ENCODE measurements around the gene LVRN. TPM values are rescaled to one million over a fixed set of nuclear protein-coding genes. Genes with fewer than 3 reads are reported as not detected.

The LVRN gene
- polyA plus RNA-seq, 3 donors = not detected

DNA sequence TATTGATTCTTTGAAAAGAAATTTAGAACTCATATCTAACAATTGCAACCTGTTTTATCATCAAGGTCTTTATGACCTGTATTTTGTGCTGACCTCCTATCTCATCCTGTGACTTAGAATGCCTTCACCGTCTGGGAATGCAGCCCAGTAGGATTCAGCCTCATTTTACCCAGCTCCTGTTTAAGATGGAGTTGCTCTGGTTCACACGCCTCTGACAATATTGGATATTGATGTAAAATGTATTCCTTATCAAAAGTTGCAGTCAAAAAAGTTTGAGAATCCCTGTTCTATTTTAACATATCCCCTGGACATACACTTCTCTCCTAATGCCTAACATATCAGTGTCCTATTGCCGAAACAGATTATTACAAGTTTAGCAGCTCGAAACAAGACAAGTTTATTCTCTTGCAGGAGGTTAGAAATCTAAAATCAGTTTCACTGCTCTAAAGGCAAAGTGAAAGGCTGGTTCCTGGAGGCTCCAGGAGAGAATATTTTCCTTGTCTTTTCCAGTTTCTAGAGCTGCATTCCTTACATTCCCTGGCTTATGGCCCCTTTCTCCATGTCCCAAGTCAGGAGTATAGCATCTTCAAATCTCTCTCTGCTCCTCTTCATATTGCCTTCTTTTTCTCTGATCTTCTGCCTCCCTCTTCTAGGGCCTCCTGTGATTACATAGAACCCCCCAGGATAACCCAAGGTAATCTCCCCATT is 31.5 kb upstream of the LVRN start:
- TF ChIP-seq, protein P1, sequence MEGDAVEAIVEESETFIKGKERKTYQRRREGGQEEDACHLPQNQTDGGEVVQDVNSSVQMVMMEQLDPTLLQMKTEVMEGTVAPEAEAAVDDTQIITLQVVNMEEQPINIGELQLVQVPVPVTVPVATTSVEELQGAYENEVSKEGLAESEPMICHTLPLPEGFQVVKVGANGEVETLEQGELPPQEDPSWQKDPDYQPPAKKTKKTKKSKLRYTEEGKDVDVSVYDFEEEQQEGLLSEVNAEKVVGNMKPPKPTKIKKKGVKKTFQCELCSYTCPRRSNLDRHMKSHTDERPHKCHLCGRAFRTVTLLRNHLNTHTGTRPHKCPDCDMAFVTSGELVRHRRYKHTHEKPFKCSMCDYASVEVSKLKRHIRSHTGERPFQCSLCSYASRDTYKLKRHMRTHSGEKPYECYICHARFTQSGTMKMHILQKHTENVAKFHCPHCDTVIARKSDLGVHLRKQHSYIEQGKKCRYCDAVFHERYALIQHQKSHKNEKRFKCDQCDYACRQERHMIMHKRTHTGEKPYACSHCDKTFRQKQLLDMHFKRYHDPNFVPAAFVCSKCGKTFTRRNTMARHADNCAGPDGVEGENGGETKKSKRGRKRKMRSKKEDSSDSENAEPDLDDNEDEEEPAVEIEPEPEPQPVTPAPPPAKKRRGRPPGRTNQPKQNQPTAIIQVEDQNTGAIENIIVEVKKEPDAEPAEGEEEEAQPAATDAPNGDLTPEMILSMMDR (IDR thresholded peaks at IDR 0.05) = no peak
- DNase-seq = no peak
- Histone ChIP-seq H2AFZ (ENCODE audit: insufficient read depth, low read depth, low read length, poor library complexity, severe bottlenecking) (no peak overlapping the region), H3K9me3 (replicated peaks in 1 of 2; ENCODE audit: control insufficient read depth in 1 of 2, insufficient read depth in 1 of 2, low read length in 2 of 2) (no peaks in the 10 kb centered on the region), H3K27me3 (ENCODE audit: control insufficient read depth in 2 of 2, insufficient read depth in 2 of 2, low read length in 2 of 2) (no peaks in the 10 kb centered on the region), H3K4me1 (ENCODE audit: control insufficient read depth in 1 of 2, insufficient read depth in 2 of 2, low read length in 2 of 2) (no peaks in the 10 kb centered on the region), H3K9ac (ENCODE audit: insufficient read depth, low read length, poor library complexity, severe bottlenecking) (no peak overlapping the region), H3K4me2 (replicated peaks; ENCODE audit: extremely low read depth, low read length, poor library complexity, severe bottlenecking) (no peak overlapping the region), H3K36me3 (replicated peaks in 1 of 2; ENCODE audit: control insufficient read depth in 1 of 2, insufficient read depth in 2 of 2, low read length in 2 of 2) (no peaks in the 10 kb centered on the region), H3K79me2 (ENCODE audit: insufficient read depth, low read length) (no peaks in the 10 kb centered on the region), H4K20me1 (ENCODE audit: insufficient read depth, low read length) (no peaks in the 10 kb centered on the region), H3K27ac (ENCODE audit: low read depth in 1 of 2, low read length in 2 of 2) (no peak overlapping the region), H3K4me3 (replicated peaks in 1 of 3; ENCODE audit: low read depth in 2 of 3, low read length in 3 of 3) (no peak overlapping the region)
- H3K4me3 Mint-ChIP-seq = no peak overlapping the region
- H3K9me3 Mint-ChIP-seq = no peaks in the 10 kb centered on the region
- intact Hi-C loops (cut with micrococcal nuclease) = no loop called here
- H3K36me3 Mint-ChIP-seq = no peaks in the 10 kb centered on the region
- no peaks in the 10 kb centered on the region for H3K4me1 Mint-ChIP-seq
- H3K27ac Mint-ChIP-seq = no peak overlapping the region
- no peaks in the 10 kb centered on the region for H3K27me3 Mint-ChIP-seq (ENCODE audit: low read depth in 3 of 3)
- no CpG with 5 or more reads among the region's 4 CpGs for WGBS (ENCODE audit: insufficient coverage)

DNA sequence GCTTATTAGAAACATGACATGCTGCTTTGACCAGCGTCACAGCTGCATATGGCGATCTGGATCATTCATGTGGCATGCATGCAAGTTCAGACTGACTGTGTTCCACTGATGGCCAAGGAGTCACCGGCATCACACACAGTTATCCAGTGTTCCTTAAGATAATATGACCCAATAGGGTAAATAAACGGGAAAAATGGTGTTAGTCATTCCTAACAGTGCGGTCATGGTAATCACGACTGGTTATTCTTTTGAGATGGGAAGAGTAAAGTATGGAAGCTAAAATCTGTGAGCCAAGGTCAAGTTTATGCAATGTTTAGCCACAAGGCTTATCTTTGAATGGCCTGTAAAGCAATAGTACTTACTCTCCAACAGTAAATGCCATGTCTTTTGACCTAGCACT is 29.3 kb upstream of the LVRN start:
- H3K36me3 ChIP-seq (replicated peaks in 1 of 2; ENCODE audit: control insufficient read depth in 1 of 2, insufficient read depth in 2 of 2, low read length in 2 of 2) = no peaks in the 10 kb centered on the region
- H3K79me2 ChIP-seq (ENCODE audit: insufficient read depth, low read length) = no peaks in the 10 kb centered on the region
- H4K20me1 ChIP-seq (ENCODE audit: insufficient read depth, low read length) = no peaks in the 10 kb centered on the region
- intact Hi-C loops (cut with micrococcal nuclease) = no loop called here
- Mint-ChIP-seq H3K36me3 (no peaks in the 10 kb centered on the region), H3K4me3 (no peak overlapping the region), H3K4me1 (no peaks in the 10 kb centered on the region), H3K27ac (no peak overlapping the region), H3K27me3 (ENCODE audit: low read depth in 3 of 3) (peaks cover 0 to 2% (median 0%) of the 10 kb centered on the region in 3 donors), H3K9me3 (no peaks in the 10 kb centered on the region)
- no peak overlapping the region for H3K4me2 ChIP-seq (replicated peaks; ENCODE audit: extremely low read depth, low read length, poor library complexity, severe bottlenecking)
- TF ChIP-seq, protein P1 (IDR thresholded peaks at IDR 0.05) = no peak
- H3K9me3 ChIP-seq (replicated peaks in 1 of 2; ENCODE audit: control insufficient read depth in 1 of 2, insufficient read depth in 1 of 2, low read length in 2 of 2) = no peaks in the 10 kb centered on the region
- WGBS (ENCODE audit: insufficient coverage) = 100% methylated on average over 1 of the region's 6 CpGs
- H3K27ac ChIP-seq (ENCODE audit: low read depth in 1 of 2, low read length in 2 of 2) = no peak overlapping the region
- H3K27me3 ChIP-seq (ENCODE audit: control insufficient read depth in 2 of 2, insufficient read depth in 2 of 2, low read length in 2 of 2) = no peaks in the 10 kb centered on the region
- no peak overlapping the region for H3K4me3 ChIP-seq (replicated peaks in 1 of 3; ENCODE audit: low read depth in 2 of 3, low read length in 3 of 3)
- H3K9ac ChIP-seq (ENCODE audit: insufficient read depth, low read length, poor library complexity, severe bottlenecking) = no peak overlapping the region
- H2AFZ ChIP-seq (ENCODE audit: insufficient read depth, low read depth, low read length, poor library complexity, severe bottlenecking) = no peak overlapping the region
- H3K4me1 ChIP-seq (ENCODE audit: control insufficient read depth in 1 of 2, insufficient read depth in 2 of 2, low read length in 2 of 2) = no peaks in the 10 kb centered on the region
- no peak for DNase-seq
